Prostate gland (tissue), 2 donors: ENCODE data around the gene AKT2. TPM values are rescaled to one million over a fixed set of nuclear protein-coding genes. Genes with fewer than 3 reads are reported as not detected.

Source experiments
- DNase-seq: peaks from one replicate; pipeline ENCODE4 v3.0.0-alpha.2; 2019; ENCODE audit warnings: low spot score
- H3K27ac ChIP-seq, 2 donors: fragments of 200-600 bp; sonication (generic); 2 replicates each; pipeline ENCODE4 v1.5.1; 2017 to 2019
- H3K27me3 ChIP-seq: fragments of 200-600 bp; sonication (generic); replicated peaks from 2 replicates; pipeline ENCODE4 v1.5.1; 2019; ENCODE audit not compliant: insufficient read depth
- H3K36me3 ChIP-seq, 2 donors: fragments of 200-600 bp; sonication (generic); 1 replicate in 1 of 2; 2 replicates in 1 of 2; pipeline versions ENCODE4 v1.5.1 to v1.8.1; 2017 to 2019
- H3K4me1 ChIP-seq: fragments of 200-600 bp; sonication (generic); replicated peaks from 2 replicates; pipeline ENCODE4 v1.5.1; 2019
- H3K4me3 ChIP-seq, 2 donors: fragments of 200-600 bp; sonication (generic); 2 replicates each; pipeline ENCODE4 v1.5.1; 2017 to 2019
- H3K9me3 ChIP-seq: fragments of 200-600 bp; sonication (generic); 2 replicates; pipeline ENCODE4 v1.5.1; 2017
- CTCF ChIP-seq, 4 experiments: fragments of 200-600 bp in 2 of 4; fragments of 450-650 bp in 2 of 4; sonication (generic) in 2 of 4; IDR thresholded peaks; 1 replicate in 3 of 4; 2 replicates in 1 of 4; pipeline ENCODE4 v1.5.1; 2016 to 2019; ENCODE audit warnings: antibody characterized with exemption in 4 of 4, mild to moderate bottlenecking in 2 of 4, moderate library complexity in 2 of 4
- POLR2A ChIP-seq: fragments of 450-650 bp; IDR thresholded peaks from one replicate; pipeline ENCODE4 v1.6.1; 2016; ENCODE audit warnings: antibody characterized with exemption, mild to moderate bottlenecking
- POLR2AphosphoS5 ChIP-seq: sonication (generic); formaldehyde crosslinking; IDR thresholded peaks from one replicate; pipeline ENCODE4 v1.6.1; 2017; ENCODE audit warnings: antibody characterized with exemption
- WGBS: methylation state at CpG from one replicate; pipeline ENCODE4 v1.1.5; 2018; 5-methylcytosine and 5-hydroxymethylcytosine counted together
- intact Hi-C: fragments of 100-400 bp; cut with DNase I; formaldehyde crosslinking; loops from one replicate; pipeline ENCODE4 v1.14.2; 2022
- total RNA-seq, 2 donors: library from RNA; depleted of rRNA; stranded (reverse); fragments of >200 nt; gene quantifications; one replicate each; pipeline ENCODE4 v1.1.0, GENCODE V29; 2016

Gene AKT2
- total RNA-seq, 2 donors from 2014 or later = 95.3 to 171 TPM

GRCh38 chr19:40312533-40312932 lies 27.4 kb upstream of the AKT2 start:
- Histone ChIP-seq H3K27me3 (no peaks in the 10 kb centered on the region), H3K9me3 (no peaks in the 10 kb centered on the region), H3K4me1 (no peaks in the 10 kb centered on the region), H3K36me3 (no peaks in the 10 kb centered on the region), H3K4me3 (no peak overlapping the region), H3K27ac (no peak overlapping the region)
- 85% methylated on average over 2 of the region's 2 CpGs for WGBS
- DNase-seq = no peak
- intact Hi-C loops = no loop called here
- no peak for TF ChIP-seq POLR2A
- no peak for TF ChIP-seq POLR2AphosphoS5
- TF ChIP-seq CTCF (IDR thresholded peaks at IDR 0.05) = no peak

- Histone ChIP-seq H3K9me3 (no peaks in the 10 kb centered on the region), H3K27me3 (no peaks in the 10 kb centered on the region), H3K4me3 (no peak overlapping the region), H3K4me1 (no peaks in the 10 kb centered on the region), H3K36me3 (no peaks in the 10 kb centered on the region), H3K27ac (no peak overlapping the region)
- DNase-seq = no peak
- 87% methylated on average over 1 of the region's 1 CpG for WGBS
- TF ChIP-seq POLR2AphosphoS5 (no peak), POLR2A (no peak), CTCF (IDR thresholded peaks at IDR 0.05) (no peak)
- intact Hi-C loops = loop anchor here (5.0 kb wide), 1 partner anchor 288 kb away; no protein-coding TSS in a partner anchor
These were observed 24.5 kb upstream of the AKT2 start for GRCh38 chr19:40309666-40310065.

- intact Hi-C loops = loop anchor here (5.0 kb wide), 1 partner anchor 292 kb away; no protein-coding TSS in a partner anchor
- peak; percentile 76 for DNase-seq
- TF ChIP-seq POLR2A (no peak), POLR2AphosphoS5 (peak; percentile 59), CTCF (IDR thresholded peaks at IDR 0.05) (peak; percentile 45 to 78 (median 74))
- no peak overlapping the region for H3K4me3 ChIP-seq
- no peak overlapping the region for H3K27ac ChIP-seq
- H3K36me3 ChIP-seq = no peaks in the 10 kb centered on the region
- H3K9me3 ChIP-seq = no peaks in the 10 kb centered on the region
- H3K4me1 ChIP-seq = no peaks in the 10 kb centered on the region
- H3K27me3 ChIP-seq = no peaks in the 10 kb centered on the region
- WGBS = 2% methylated on average over 5 of the region's 5 CpGs
These were observed 20.3 kb upstream of the AKT2 start for GRCh38 chr19:40305403-40305802.

GRCh38 chr19:40304306-40304705 lies 19.2 kb upstream of the AKT2 start:
- no peaks in the 10 kb centered on the region for H3K9me3 ChIP-seq
- H3K4me1 ChIP-seq = no peaks in the 10 kb centered on the region
- TF ChIP-seq CTCF (IDR thresholded peaks at IDR 0.05) (no peak), POLR2A (no peak), POLR2AphosphoS5 (no peak)
- intact Hi-C loops = no loop called here
- H3K36me3 ChIP-seq = no peaks in the 10 kb centered on the region
- no peak overlapping the region for H3K4me3 ChIP-seq
- H3K27me3 ChIP-seq = no peaks in the 10 kb centered on the region
- 52% methylated on average over 4 of the region's 4 CpGs for WGBS
- H3K27ac ChIP-seq = peak overlapping the region in 1 of 2 donors; percentile 15
- DNase-seq = no peak

- WGBS = 53% methylated on average over 2 of the region's 2 CpGs
- intact Hi-C loops = no loop called here
- Histone ChIP-seq H3K27ac (peak overlapping the region in 1 of 2 donors; percentile 15), H3K27me3 (no peaks in the 10 kb centered on the region), H3K36me3 (no peaks in the 10 kb centered on the region), H3K4me1 (no peaks in the 10 kb centered on the region), H3K4me3 (no peak overlapping the region), H3K9me3 (no peaks in the 10 kb centered on the region)
- TF ChIP-seq CTCF (IDR thresholded peaks at IDR 0.05) (no peak), POLR2A (no peak), POLR2AphosphoS5 (no peak)
- DNase-seq = no peak
These were observed 18.6 kb upstream of the AKT2 start for GRCh38 chr19:40303765-40304164.
